Mononuclear cell (primary cell): ENCODE measurements around the gene MEIS3. TPM values are rescaled to one million over a fixed set of nuclear protein-coding genes. Genes with fewer than 3 reads are reported as not detected.

ENCODE experiments used
- total RNA-seq: library from RNA; depleted of rRNA; stranded (reverse); fragments of >200 nt; gene quantifications from one replicate; pipeline ENCODE4 v1.2.3, GENCODE V29; 2012

Gene MEIS3
- total RNA-seq, 1 donor: not detected

Other genes starting within 250 kb of the MEIS3 start
- gene BBC3, start 188.3 kb downstream of the MEIS3 start, total RNA-seq: 8.4 TPM
- 11.5 TPM for gene CCDC9, start 163.0 kb downstream of the MEIS3 start, total RNA-seq
- gene INAFM1, start 144.6 kb downstream of the MEIS3 start, total RNA-seq: 1.4 TPM
- gene C5AR1, start 109.7 kb downstream of the MEIS3 start, total RNA-seq: 92.2 TPM
- gene C5AR2, start 87.4 kb downstream of the MEIS3 start, total RNA-seq: 4.1 TPM
- gene DHX34, start 70.2 kb downstream of the MEIS3 start, total RNA-seq: 12.9 TPM
- not detected for gene SLC8A2, start 52.4 kb upstream of the MEIS3 start, total RNA-seq
- gene KPTN, start 64.7 kb upstream of the MEIS3 start, total RNA-seq: 1.3 TPM
- 71.8 TPM for gene NAPA, start 95.5 kb upstream of the MEIS3 start, total RNA-seq
- 0.21 TPM for gene ZNF541, start 153.6 kb upstream of the MEIS3 start, total RNA-seq
- gene BICRA, start 189.6 kb upstream of the MEIS3 start, total RNA-seq: 21.9 TPM